Measurements from ENCODE around the gene TMEFF1. TPM values are rescaled to one million over a fixed set of nuclear protein-coding genes. Genes with fewer than 3 reads are reported as not detected.
"Not testable (repeated sequence)": the region's sequence is repeated elsewhere in the genome, so short reads cannot be mapped to it uniquely, and the experiment has no call there.

TMEFF1 gene
- total and polyA plus RNA-seq, 7 donors, result 0.16 to 6.1 (median 0.68) TPM; not detected in 4

GRCh38 chr9:100499460-100499859 lies 26.5 kb downstream of the TMEFF1 start:
- intact Hi-C loops (cut with DNase I), result no loop called here

GRCh38 chr9:100499866-100500265 lies 26.9 kb downstream of the TMEFF1 start:
- Histone ChIP-seq H3K27ac (no peak overlapping the region), H3K36me3 (no peaks in the 10 kb centered on the region), H3K9me3 (peaks cover 0 to 4% (median 0%) of the 10 kb centered on the region in 4 donors), H3K27me3 (no peaks in the 10 kb centered on the region), H3K4me3 (no peak overlapping the region), H3K4me1 (no peaks in the 10 kb centered on the region)
- DNase-seq, result no peak
- no peak for TF ChIP-seq POLR2AphosphoS5 (IDR thresholded peaks at IDR 0.05)
- TF ChIP-seq POLR2A (IDR thresholded peaks at IDR 0.05), result no peak
- TF ChIP-seq EP300 (IDR thresholded peaks at IDR 0.05), result no peak
- 76 to 96% methylated on average over 2 of the region's 2 CpGs for WGBS, 2 donors
- intact Hi-C loops (cut with DNase I), result no loop called here

More at GRCh38 chr9:100499460-100499859, 26.5 kb downstream of the TMEFF1 start:
- Histone ChIP-seq H3K9me3 (peaks cover 0 to 4% (median 0%) of the 10 kb centered on the region in 4 donors), H3K4me3 (no peak overlapping the region), H3K36me3 (no peaks in the 10 kb centered on the region), H3K27me3 (no peaks in the 10 kb centered on the region), H3K27ac (no peak overlapping the region), H3K4me1 (no peaks in the 10 kb centered on the region)
- TF ChIP-seq EP300 (IDR thresholded peaks at IDR 0.05) (no peak), CTCF (IDR thresholded peaks at IDR 0.05) (no peak), POLR2A (IDR thresholded peaks at IDR 0.05) (no peak), POLR2AphosphoS5 (IDR thresholded peaks at IDR 0.05) (no peak)
- no peak for DNase-seq
- 66 to 80% methylated on average over 4 of the region's 4 CpGs for WGBS, 2 donors

GRCh38 chr9:100505564-100506159 lies 32.7 kb downstream of the TMEFF1 start:
- 30 to 55% methylated on average over 4 of the region's 4 CpGs for WGBS, 2 donors
- DNase-seq, result no peak
- intact Hi-C loops (cut with DNase I), result no loop called here
- Histone ChIP-seq H3K9me3 (peaks cover 0 to 3% (median 0%) of the 10 kb centered on the region in 4 donors), H3K4me3 (no peak overlapping the region), H3K36me3 (no peaks in the 10 kb centered on the region), H3K27ac (no peak overlapping the region), H3K4me1 (no peaks in the 10 kb centered on the region), H3K27me3 (no peaks in the 10 kb centered on the region)
- peak in 1 of 4 experiments; percentile 17 for TF ChIP-seq CTCF (IDR thresholded peaks at IDR 0.05)
- TF ChIP-seq POLR2AphosphoS5 (IDR thresholded peaks at IDR 0.05), result no peak
- TF ChIP-seq POLR2A (IDR thresholded peaks at IDR 0.05), result no peak
- TF ChIP-seq EP300 (IDR thresholded peaks at IDR 0.05), result no peak

- intact Hi-C loops (cut with DNase I); H3K27ac ChIP-seq; H3K4me3 ChIP-seq; H3K27me3 ChIP-seq; H3K36me3 ChIP-seq; H3K9me3 ChIP-seq; H3K4me1 ChIP-seq; DNase-seq: not testable (repeated sequence)
These were observed 34.4 kb downstream of the TMEFF1 start for GRCh38 chr9:100507350-100507749.

- intact Hi-C loops (cut with DNase I), result no loop called here
- 94% methylated on average over 1 of the region's 1 CpG for WGBS, 2 donors
- Histone ChIP-seq H3K36me3 (no peaks in the 10 kb centered on the region), H3K4me1 (no peaks in the 10 kb centered on the region), H3K27me3 (no peaks in the 10 kb centered on the region), H3K4me3 (no peak overlapping the region), H3K27ac (no peak overlapping the region), H3K9me3 (no peaks in the 10 kb centered on the region)
- DNase-seq, result no peak
- TF ChIP-seq POLR2A (IDR thresholded peaks at IDR 0.05) (no peak), CTCF (IDR thresholded peaks at IDR 0.05) (no peak), POLR2AphosphoS5 (IDR thresholded peaks at IDR 0.05) (no peak), EP300 (IDR thresholded peaks at IDR 0.05) (no peak)
These were observed 38.3 kb downstream of the TMEFF1 start for GRCh38 chr9:100511205-100511604.

Data from sigmoid colon (tissue), 7 donors.